Measurements from ENCODE around the gene PHF20.

DNA sequence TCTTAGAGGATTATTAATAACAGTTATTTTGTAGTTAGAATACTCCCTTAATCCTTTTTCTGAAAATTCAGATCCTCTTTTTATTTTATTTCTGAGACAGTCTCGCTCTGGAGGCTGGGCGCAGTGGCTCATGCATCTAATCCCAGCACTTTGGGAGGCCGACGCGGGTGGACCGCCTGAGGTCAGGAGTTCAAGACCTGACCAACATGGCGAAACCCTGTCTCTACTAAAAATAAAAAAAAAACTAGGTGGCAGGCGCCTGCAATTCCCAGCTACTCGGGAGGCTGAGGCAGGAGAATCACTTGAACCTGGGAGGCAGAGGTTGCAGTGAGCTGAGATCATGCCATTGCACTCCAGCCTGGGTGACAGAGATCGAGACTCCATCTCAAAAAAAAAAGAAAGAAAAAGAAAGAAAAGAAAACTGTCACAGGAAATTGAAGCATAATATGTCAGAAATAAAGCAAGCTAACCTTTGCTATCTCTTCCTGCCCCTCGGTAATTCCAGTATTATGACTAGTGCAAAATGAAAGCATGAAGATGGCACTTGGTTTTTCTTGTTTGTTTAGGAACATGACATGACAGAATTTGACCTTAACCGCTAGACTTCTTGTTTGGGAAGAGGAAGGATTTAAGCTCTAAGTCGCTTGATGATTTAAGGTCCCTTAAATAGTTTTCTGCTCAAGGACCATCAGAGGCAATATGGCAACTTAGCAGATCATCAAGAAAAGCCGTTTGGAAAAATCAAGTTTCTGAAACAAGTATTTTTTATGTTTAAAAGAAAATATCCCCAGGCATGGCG, 27.9 kb upstream of the PHF20 start:
- TF ChIP-seq, protein P1, sequence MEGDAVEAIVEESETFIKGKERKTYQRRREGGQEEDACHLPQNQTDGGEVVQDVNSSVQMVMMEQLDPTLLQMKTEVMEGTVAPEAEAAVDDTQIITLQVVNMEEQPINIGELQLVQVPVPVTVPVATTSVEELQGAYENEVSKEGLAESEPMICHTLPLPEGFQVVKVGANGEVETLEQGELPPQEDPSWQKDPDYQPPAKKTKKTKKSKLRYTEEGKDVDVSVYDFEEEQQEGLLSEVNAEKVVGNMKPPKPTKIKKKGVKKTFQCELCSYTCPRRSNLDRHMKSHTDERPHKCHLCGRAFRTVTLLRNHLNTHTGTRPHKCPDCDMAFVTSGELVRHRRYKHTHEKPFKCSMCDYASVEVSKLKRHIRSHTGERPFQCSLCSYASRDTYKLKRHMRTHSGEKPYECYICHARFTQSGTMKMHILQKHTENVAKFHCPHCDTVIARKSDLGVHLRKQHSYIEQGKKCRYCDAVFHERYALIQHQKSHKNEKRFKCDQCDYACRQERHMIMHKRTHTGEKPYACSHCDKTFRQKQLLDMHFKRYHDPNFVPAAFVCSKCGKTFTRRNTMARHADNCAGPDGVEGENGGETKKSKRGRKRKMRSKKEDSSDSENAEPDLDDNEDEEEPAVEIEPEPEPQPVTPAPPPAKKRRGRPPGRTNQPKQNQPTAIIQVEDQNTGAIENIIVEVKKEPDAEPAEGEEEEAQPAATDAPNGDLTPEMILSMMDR (IDR thresholded peaks at IDR 0.05): no peak
- no peak for TF ChIP-seq POLR2A (IDR thresholded peaks at IDR 0.05)
